ENCODE results near the gene C17orf50.

The C17orf50 gene

GRCh38 chr17:35791681-35792350 lies 31.1 kb downstream of the C17orf50 start:
- no peak for DNase-seq

DNA sequence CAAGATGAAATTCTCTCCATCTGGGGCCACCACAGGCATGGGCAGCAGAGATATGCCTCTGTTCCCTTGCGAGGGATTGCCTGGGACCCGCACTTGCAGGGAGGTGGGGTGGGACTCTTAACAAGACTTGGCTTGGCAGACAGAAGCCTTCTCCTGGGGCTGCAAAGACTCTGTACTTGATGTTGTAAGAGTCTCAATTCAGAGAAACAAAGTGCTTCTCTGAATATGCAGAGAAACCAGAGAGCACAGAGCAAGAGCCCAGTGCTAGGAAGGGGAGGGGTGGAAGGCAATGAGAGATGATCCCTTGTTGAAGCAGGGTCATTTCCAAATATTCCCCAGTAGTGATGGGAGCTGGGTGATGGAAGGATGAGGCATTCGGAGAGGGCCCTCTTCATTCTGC lies 32.6 kb downstream of the C17orf50 start:
- DNase-seq, result no peak

- DNase-seq, result peak; percentile 12
Measured at GRCh38 chr17:35795007-35795870, 34.6 kb downstream of the C17orf50 start, which contains the start of gene MMP28. Gene MMP28 (minus strand): TSS chr17:35795641. CDS start chr17:35795377, 264 bp downstream.

DNA sequence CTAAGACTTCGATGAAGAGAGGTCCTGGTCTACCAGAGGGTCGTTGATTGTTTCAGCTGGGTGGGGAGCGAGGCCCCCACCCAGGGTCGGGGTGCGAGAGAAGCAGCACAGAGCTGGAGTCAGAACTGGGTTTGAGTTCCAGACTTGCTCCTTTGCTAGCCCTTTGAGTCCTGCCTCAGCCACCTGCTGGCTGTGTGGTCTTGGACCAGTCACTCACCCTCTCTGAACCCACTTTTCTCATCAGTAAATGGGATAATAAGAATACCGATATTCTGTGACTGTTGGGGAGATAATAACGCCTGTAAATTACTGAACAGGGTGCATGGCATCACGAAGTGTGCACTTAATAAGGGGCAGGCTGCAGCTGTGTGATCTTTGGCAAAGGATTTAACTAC lies 35.2 kb downstream of the C17orf50 start:
- DNase-seq, result no peak

DNA sequence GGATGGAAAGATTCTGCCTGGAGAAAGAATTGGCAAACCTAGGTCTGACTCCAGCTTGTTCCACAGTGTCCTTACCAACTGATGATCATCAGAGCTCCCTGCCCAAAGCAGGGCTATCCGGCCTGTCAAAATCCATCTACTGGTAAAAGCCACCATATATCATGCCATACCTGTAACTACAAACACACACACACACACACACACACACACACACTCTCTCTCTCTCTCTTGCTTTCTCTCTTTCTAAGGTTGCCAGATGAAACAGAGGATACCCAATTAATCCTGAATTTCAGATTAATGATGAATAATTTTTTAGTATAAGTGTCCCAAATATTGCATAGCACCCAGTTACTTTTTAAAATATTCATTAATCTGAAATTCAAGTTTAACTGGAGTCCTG lies 36.3 kb downstream of the C17orf50 start:
- DNase-seq, result no peak

GRCh38 chr17:35797370-35797769 lies 36.7 kb downstream of the C17orf50 start:
- DNase-seq, result no peak

- no peak for DNase-seq
Measured at GRCh38 chr17:35797918-35798317, 37.2 kb downstream of the C17orf50 start.

GRCh38 chr17:35799942-35800341 lies 39.3 kb downstream of the C17orf50 start:
- no peak for DNase-seq

DNA sequence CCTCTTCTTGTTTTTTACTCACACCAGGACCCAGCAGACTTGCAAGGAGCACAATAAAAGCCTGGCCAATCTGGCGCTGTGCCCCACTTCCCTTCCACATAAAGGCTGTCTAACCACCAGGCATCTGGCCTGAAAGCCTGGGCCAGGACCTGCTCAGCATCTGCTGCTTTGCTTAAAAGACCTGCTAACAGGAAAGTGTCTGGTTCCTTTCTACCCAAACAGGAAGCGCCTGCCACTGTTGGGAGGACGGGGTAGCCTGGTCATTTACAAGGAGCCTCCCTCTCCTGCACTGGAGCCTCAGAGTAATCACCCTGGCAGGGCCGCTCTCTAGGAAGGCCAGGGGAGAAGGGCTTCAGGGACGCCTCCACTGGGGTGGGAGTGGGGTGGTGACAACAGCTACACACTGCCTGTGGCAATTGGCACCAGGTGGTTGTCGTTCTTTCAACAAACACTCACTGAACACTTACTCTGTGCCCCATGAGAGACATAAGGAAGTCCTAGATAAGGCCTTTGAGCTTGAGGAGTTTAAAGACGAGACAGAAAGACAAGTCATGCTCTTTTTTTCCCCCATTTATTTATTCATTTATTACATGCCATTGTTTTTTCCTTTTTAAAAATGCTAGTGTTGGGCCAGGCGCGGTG lies 41.0 kb downstream of the C17orf50 start:
- no peak for DNase-seq

- no peak for DNase-seq
Measured at GRCh38 chr17:35804658-35805192, 44.0 kb downstream of the C17orf50 start.

DNA sequence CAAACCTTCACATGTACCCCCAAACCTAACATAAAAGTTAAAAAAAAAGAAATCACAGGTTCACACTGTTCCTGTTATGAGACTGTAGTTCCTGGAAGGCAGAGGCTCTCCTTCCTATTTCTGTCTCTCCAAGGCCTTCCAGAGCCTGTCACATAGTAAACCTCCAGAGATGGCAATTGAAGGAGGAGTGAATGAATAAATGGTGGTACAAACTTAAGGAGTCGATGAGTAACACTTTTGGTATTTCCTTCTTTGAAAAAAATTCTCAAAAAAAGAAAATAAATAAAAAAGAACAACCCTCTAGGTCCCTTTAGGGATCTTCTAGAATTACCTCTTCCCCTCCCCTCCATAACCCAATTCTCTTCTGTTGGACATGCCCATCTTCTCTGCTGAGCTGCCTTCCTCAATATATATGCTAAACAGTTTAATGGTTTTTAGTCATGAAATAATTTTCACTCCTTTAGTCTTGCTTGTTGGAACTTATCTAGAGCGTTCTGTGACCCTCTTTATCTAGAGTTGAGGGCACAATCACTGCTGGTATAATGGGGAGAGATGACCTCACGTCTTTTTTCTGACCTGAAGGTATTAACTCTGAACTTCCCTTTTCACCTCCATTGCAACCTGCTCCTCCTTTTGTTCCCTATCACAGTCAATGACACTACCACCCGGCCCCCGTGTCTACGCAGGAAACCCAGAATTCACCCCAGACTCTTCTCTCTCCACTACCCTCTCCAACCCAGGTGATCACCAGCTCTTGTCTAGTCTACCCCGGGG lies 46.9 kb downstream of the C17orf50 start:
- DNase-seq, result no peak

DNA sequence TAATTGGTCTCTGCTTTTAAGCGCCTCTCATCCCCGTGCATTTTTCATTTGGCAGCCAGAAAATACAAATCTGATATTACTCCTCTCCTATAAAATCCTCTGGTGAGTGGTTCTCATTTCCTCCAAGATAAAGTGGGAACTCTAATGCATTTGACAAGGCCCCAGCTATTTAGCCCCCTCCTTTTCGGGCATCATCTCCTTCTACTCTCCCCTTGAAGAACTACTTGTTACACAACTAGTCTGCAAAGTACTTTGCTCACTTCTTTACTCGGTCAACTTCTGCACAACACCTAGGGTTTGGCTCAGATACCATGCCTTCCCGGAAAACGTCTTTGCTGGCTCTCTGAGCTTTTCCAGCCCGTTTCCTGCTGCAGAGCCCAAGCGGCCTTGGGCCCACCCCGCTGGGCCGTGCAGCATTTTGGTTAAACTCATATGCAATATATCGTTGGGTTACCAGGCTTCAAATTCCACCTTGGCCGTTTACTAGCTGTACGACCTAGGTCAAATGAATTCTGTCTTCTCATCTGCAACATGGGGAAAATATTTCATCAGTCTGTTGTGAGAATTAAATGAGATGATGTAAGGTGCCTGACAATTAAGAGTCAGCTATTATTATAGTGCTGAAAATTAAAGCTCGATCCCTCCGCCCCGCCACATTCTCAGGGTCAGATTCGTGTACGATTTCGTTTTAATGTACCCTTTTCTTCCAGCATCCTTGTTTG lies 47.7 kb downstream of the C17orf50 start:
- no peak for DNase-seq

- peak; percentile 92 for DNase-seq
Measured at GRCh38 chr17:35808962-35809854, 48.5 kb downstream of the C17orf50 start, which contains the start of gene TAF15. Gene TAF15 (plus strand): TSS chr17:35809484. CDS start chr17:35809570, 86 bp downstream.

- DNase-seq, result no peak
Measured at GRCh38 chr17:35809855-35810461, 49.3 kb downstream of the C17orf50 start.

DNA sequence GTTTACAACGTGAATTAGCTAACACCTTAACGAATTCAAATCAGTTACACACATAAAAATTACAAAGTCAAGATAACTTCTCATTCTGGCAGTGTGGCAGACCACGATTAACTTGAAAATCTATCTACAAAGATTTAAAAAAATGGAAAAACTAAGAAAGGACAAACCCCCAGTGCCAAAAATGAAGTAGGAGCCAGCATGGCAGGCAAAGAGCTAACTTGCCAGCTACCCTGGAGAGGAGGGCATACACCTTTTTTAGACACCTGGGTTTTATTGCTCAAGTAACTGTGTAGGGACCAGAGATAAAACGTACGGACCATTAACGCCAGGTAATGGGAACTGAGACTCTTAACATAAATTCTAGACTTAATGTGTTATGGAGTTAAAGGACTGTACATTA lies 51.1 kb downstream of the C17orf50 start:
- DNase-seq, result no peak

GRCh38 chr17:35812456-35812855 lies 51.8 kb downstream of the C17orf50 start:
- no peak for DNase-seq
